HepG2 (cell line): ENCODE data around the gene URAD. TPM values are rescaled to one million over a fixed set of nuclear protein-coding genes. Genes with fewer than 3 reads are reported as not detected.

Experiments used
- ATF7-NPFF ChIP-seq: sonication (generic); formaldehyde crosslinking; IDR thresholded peaks from 2 replicates; pipeline ENCODE4 v1.8.1; 2023; ENCODE audit warnings: mild to moderate bottlenecking, low read depth, missing genetic modification reagents, moderate library complexity
- BRD4 ChIP-seq: sonication (generic); formaldehyde crosslinking; IDR thresholded peaks from 2 replicates; pipeline ENCODE4 v1.4.0; 2020; ENCODE audit warnings: missing genetic modification reagents
- GTF3A ChIP-seq: sonication (generic); formaldehyde crosslinking; conservative IDR thresholded peaks from 2 replicates; pipeline ENCODE4 v1.4.0; 2020; ENCODE audit warnings: mild to moderate bottlenecking, missing genetic modification reagents
- HDAC2 ChIP-seq: sonication (generic); formaldehyde crosslinking; IDR thresholded peaks from 2 replicates; pipeline ENCODE4 v1.4.0; 2020; ENCODE audit warnings: missing genetic modification reagents
- KLF13 ChIP-seq: sonication (generic); formaldehyde crosslinking; IDR thresholded peaks from 2 replicates; pipeline ENCODE4 v1.4.0; 2020; ENCODE audit warnings: mild to moderate bottlenecking, missing genetic modification reagents
- KMT2A ChIP-seq: sonication (generic); formaldehyde crosslinking; IDR thresholded peaks from 2 replicates; pipeline ENCODE4 v1.4.0; 2020; ENCODE audit warnings: missing genetic modification reagents
- NFATC3 ChIP-seq: sonication (generic); formaldehyde crosslinking; IDR thresholded peaks from 2 replicates; pipeline ENCODE4 v1.5.1; 2020; ENCODE audit warnings: mild to moderate bottlenecking, missing genetic modification reagents
- NFIC ChIP-seq: IDR thresholded peaks from 2 replicates; pipeline ENCODE4 v1.6.1; 2012; ENCODE audit warnings: mild to moderate bottlenecking, low read length, inconsistent platforms
- NFRKB ChIP-seq: fragments of 450-650 bp; IDR thresholded peaks from 2 replicates; pipeline ENCODE4 v1.6.1; 2017
- PBX3 ChIP-seq: sonication (generic); formaldehyde crosslinking; IDR thresholded peaks from 2 replicates; pipeline ENCODE4 v1.8.1; 2023; ENCODE audit warnings: missing genetic modification reagents, inconsistent platforms, borderline replicate concordance
- SRF ChIP-seq: IDR thresholded peaks from 2 replicates; pipeline ENCODE4 v1.6.1; 2011; ENCODE audit warnings: mild to moderate bottlenecking, low read depth, low read length, moderate library complexity
- ZBTB2 ChIP-seq: sonication (generic); formaldehyde crosslinking; IDR thresholded peaks from 2 replicates; pipeline ENCODE4 v1.8.0; 2022; ENCODE audit warnings: low read depth, missing genetic modification reagents
- ZNF180 ChIP-seq: sonication (generic); formaldehyde crosslinking; IDR thresholded peaks from 2 replicates; pipeline ENCODE4 v1.4.0; 2020; ENCODE audit warnings: low read depth, missing genetic modification reagents, borderline replicate concordance
- ZNF281 ChIP-seq: sonication (generic); formaldehyde crosslinking; IDR thresholded peaks from 2 replicates; pipeline ENCODE4 v1.4.0; 2020; ENCODE audit warnings: missing genetic modification reagents, borderline replicate concordance
- ZNF331 ChIP-seq: sonication (generic); formaldehyde crosslinking; IDR thresholded peaks from 2 replicates; pipeline ENCODE4 v1.4.0; 2020; ENCODE audit warnings: missing genetic modification reagents
- ZNF468 ChIP-seq: sonication (generic); formaldehyde crosslinking; IDR thresholded peaks from 2 replicates; pipeline ENCODE4 v1.8.0; 2022; ENCODE audit warnings: mild to moderate bottlenecking, moderate library complexity, missing genetic modification reagents
- ZNF577 ChIP-seq: sonication (generic); formaldehyde crosslinking; IDR thresholded peaks from 2 replicates; pipeline ENCODE4 v1.4.0; 2020; ENCODE audit warnings: mild to moderate bottlenecking, low read depth, missing genetic modification reagents, borderline replicate concordance
- ZNF614 ChIP-seq: IDR thresholded peaks from 2 replicates; pipeline ENCODE4 v1.6.1; 2018; ENCODE audit warnings: missing biosample characterization, missing genetic modification reagents, inconsistent platforms, borderline replicate concordance
- ZNF746 ChIP-seq: sonication (generic); formaldehyde crosslinking; IDR thresholded peaks from 2 replicates; pipeline ENCODE4 v1.8.0; 2022; ENCODE audit warnings: mild to moderate bottlenecking, missing genetic modification reagents
- polyA plus RNA-seq, 8 experiments: library from polyadenylated mRNA; depleted of rRNA in 3 of 8; stranded (reverse) in 7 of 8; unstranded in 1 of 8; fragments of >200 nt; fragmentation: Illumina TruSeq in 4 of 8; extraction: Trizol in 4 of 8; gene quantifications; 2 replicates each; pipeline versions ENCODE4 v1.2.1 to v1.2.3, GENCODE V29; 2011 to 2016; ENCODE audit warnings: low read depth in 4 of 8, missing spikeins in 1 of 8, mixed read lengths in 1 of 8; ENCODE audit not compliant: insufficient read depth in 1 of 8
- total RNA-seq, 5 experiments: library from RNA; depleted of rRNA; stranded (reverse); fragments of >200 nt; fragmentation: Illumina TruSeq; extraction: Trizol; gene quantifications; 2 replicates each; pipeline ENCODE4 v1.2.3, GENCODE V29; 2016; ENCODE audit warnings: low read depth in 1 of 5
- TF ChIP-seq, protein P1 (sequence below): sonication (generic); formaldehyde crosslinking; IDR thresholded peaks from 2 replicates; pipeline ENCODE4 v1.4.0; 2020; ENCODE audit warnings: missing genetic modification reagents
- TF ChIP-seq, protein P2 (sequence below): sonication (generic); formaldehyde crosslinking; conservative IDR thresholded peaks from 2 replicates; pipeline ENCODE4 v1.8.0; 2022; ENCODE audit warnings: mild to moderate bottlenecking, moderate library complexity, missing genetic modification reagents

URAD gene
- total and polyA plus RNA-seq, 2 of the 13 experiments (the other 11 are each of a cell fraction or from before 2014, with no cell fraction given), result not detected

- no peak for TF ChIP-seq KLF13 (CRISPR knock-in tag)
- no peak for TF ChIP-seq NFRKB
- TF ChIP-seq, protein P1, sequence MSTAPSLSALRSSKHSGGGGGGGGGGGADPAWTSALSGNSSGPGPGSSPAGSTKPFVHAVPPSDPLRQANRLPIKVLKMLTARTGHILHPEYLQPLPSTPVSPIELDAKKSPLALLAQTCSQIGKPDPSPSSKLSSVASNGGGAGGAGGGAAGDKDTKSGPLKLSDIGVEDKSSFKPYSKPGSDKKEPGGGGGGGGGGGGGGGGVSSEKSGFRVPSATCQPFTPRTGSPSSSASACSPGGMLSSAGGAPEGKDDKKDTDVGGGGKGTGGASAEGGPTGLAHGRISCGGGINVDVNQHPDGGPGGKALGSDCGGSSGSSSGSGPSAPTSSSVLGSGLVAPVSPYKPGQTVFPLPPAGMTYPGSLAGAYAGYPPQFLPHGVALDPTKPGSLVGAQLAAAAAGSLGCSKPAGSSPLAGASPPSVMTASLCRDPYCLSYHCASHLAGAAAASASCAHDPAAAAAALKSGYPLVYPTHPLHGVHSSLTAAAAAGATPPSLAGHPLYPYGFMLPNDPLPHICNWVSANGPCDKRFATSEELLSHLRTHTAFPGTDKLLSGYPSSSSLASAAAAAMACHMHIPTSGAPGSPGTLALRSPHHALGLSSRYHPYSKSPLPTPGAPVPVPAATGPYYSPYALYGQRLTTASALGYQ (CRISPR knock-in tag), result no peak
- TF ChIP-seq ZBTB2 (CRISPR knock-in tag), result no peak
- TF ChIP-seq ZNF746 (CRISPR knock-in tag), result no peak
- TF ChIP-seq ZNF331, result no peak
- no peak for TF ChIP-seq SRF
- no peak for TF ChIP-seq ATF7-NPFF
- no peak for TF ChIP-seq PBX3
- peak; percentile 47; the same call in 1 of the 2 replicates for TF ChIP-seq BRD4 (CRISPR knock-in tag)
- no peak for TF ChIP-seq NFATC3 (CRISPR knock-in tag)
- no peak; the same call in 1 of the 2 replicates for TF ChIP-seq ZNF281 (CRISPR knock-in tag)
- TF ChIP-seq ZNF180 (CRISPR knock-in tag), result no peak
- TF ChIP-seq NFIC, result no peak
- TF ChIP-seq HDAC2 (CRISPR knock-in tag), result no peak
- no peak for TF ChIP-seq ZNF614 (CRISPR knock-in tag)
- TF ChIP-seq KMT2A, result no peak
- no peak for TF ChIP-seq GTF3A
- TF ChIP-seq ZNF468 (CRISPR knock-in tag), result no peak
- TF ChIP-seq, protein P2, sequence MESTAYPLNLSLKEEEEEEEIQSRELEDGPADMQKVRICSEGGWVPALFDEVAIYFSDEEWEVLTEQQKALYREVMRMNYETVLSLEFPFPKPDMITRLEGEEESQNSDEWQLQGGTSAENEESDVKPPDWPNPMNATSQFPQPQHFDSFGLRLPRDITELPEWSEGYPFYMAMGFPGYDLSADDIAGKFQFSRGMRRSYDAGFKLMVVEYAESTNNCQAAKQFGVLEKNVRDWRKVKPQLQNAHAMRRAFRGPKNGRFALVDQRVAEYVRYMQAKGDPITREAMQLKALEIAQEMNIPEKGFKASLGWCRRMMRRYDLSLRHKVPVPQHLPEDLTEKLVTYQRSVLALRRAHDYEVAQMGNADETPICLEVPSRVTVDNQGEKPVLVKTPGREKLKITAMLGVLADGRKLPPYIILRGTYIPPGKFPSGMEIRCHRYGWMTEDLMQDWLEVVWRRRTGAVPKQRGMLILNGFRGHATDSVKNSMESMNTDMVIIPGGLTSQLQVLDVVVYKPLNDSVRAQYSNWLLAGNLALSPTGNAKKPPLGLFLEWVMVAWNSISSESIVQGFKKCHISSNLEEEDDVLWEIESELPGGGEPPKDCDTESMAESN, result no peak
- no peak for TF ChIP-seq ZNF577 (CRISPR knock-in tag)
Observed at GRCh38 chr13:27962128-27962841, 26.2 kb downstream of the URAD start (continued).
